ENCODE measurements around the gene SERPINB3. TPM values are rescaled to one million over a fixed set of nuclear protein-coding genes. Genes with fewer than 3 reads are reported as not detected.
"Not testable (repeated sequence)": the region's sequence is repeated elsewhere in the genome, so short reads cannot be mapped to it uniquely, and the experiment has no call there.

SERPINB3 gene
- total RNA-seq, 1 experiment from 2014 or later = not detected

DNA sequence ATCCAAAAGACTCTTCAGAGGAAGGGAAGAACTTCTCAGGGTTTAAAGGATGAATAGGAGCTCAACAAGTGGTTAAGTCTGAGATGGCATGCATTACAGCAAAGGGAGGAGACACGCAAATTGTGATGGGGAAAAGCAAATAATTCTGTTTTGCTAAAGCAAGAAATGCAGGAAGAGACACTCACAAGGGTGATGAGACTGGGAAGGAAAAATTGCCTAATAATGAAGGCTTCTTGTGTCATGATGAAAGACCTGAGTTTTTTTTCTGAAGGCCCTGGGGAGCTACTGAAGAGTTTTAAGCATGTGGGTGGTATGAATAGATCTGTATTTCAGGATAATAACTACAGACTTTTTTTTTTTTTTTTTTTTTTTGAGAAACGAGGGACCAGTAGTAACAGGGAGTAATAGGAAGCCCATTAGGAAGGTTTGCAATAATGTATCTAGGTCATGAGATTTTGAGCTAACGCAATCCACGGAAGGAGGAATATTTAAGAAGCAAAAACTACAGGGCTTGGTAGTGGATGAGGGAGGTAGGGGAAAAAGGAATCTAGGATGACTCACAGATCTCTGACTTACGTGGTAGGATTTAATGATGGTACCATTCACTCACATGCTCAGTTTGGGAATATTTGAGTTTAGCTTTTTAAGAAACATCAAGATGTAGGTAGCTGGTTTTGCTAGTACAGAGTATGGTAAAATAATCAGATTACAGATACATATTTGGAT lies 16.0 kb upstream of the SERPINB3 start:
- 0 out of 2 replicates have a peak, but pooled peaks cover 4% of the 10 kb centered on the region for H3K9me3 ChIP-seq (ENCODE audit: insufficient read depth, low read depth)
- no peak overlapping the region for H3K4me2 ChIP-seq
- no TSS peak for BruUV-seq (replicated peaks)
- H3K27ac ChIP-seq = no peak overlapping the region
- no peak overlapping the region for H3K4me3 ChIP-seq
- no peak for DNase-seq
- intact Hi-C loops (cut with micrococcal nuclease; ENCODE audit: unreplicated experiment) = loop anchor here (2.0 kb wide), 1 partner anchor 167 kb away; no protein-coding TSS in a partner anchor
- no peaks in the 10 kb centered on the region for H3K27me3 ChIP-seq (ENCODE audit: insufficient read depth, low read depth)
- ChIA-PET POLR2A (ENCODE audit: unreplicated experiment) (no interaction called here), CTCF (no interaction called here)
- TF ChIP-seq EZH2 (IDR thresholded peaks at IDR 0.05; ENCODE audit: low read depth) = no peak
- TF ChIP-seq CTCF (conservative IDR thresholded peaks at IDR 0.05) = no peak
- H3K9me2 ChIP-seq (ENCODE audit: insufficient read depth) = no peaks in the 10 kb centered on the region
- no peaks in the 10 kb centered on the region for H3K36me3 ChIP-seq (ENCODE audit: low read depth)
- no peaks in the 10 kb centered on the region for H3K79me2 ChIP-seq (ENCODE audit: low read depth)
- H3K4me1 ChIP-seq (replicated peaks; ENCODE audit: insufficient read depth) = peaks cover 15% of the 10 kb centered on the region
- peaks cover 7% of the 10 kb centered on the region; the same call in 1 of the 2 replicates for H3F3A ChIP-seq (ENCODE audit: insufficient read depth, low read depth)
- no peaks in the 10 kb centered on the region for H4K20me1 ChIP-seq (ENCODE audit: insufficient read depth)
- H2AFZ ChIP-seq = no peak overlapping the region

DNA sequence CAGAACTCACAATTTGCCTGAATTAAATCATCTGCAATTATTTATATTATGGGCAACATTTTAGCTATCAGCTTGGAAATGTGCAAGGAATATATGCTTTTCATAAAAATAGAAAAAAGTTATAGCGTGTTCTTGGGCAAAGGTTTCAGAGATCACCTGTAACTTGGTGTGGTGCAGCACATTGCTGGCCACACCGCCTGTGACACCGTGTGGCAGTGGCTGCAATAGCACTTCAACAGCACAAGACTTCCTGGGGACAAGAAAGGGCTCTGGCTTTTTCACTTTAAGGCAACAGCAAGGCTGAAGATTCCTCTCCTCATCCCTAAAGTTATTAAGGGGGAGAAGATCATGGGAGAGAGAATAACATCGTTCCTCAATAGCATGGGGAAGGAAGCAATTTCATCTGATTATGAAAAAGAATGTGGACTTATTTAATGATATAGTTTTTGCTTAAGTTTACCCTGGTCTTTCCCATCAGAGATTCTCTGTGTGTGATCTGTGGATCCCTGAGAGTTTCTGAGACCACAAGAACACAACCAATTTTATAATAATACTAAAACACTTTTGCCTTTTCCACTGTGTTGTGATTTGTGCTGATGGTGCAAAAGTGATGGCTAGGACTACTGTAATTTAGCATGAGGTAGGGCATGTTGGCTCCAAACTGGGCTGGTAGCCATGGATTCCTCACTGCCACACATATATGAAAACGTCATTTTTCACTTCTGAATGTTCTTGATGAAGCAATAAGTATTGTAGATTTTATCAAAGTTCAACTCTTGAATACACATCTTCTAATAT lies 15.0 kb upstream of the SERPINB3 start:
- CTCF ChIA-PET = no interaction called here
- Histone ChIP-seq H3K27ac (no peak overlapping the region), H3K9me2 (ENCODE audit: insufficient read depth) (no peaks in the 10 kb centered on the region), H2AFZ (no peak overlapping the region), H4K20me1 (ENCODE audit: insufficient read depth) (no peaks in the 10 kb centered on the region), H3K4me1 (replicated peaks; ENCODE audit: insufficient read depth) (peaks cover 6% of the 10 kb centered on the region), H3K4me2 (no peak overlapping the region), H3K4me3 (no peak overlapping the region), H3F3A (ENCODE audit: insufficient read depth, low read depth) (peaks cover 2% of the 10 kb centered on the region; the same call in 1 of the 2 replicates), H3K27me3 (ENCODE audit: insufficient read depth, low read depth) (no peaks in the 10 kb centered on the region), H3K36me3 (ENCODE audit: low read depth) (no peaks in the 10 kb centered on the region), H3K79me2 (ENCODE audit: low read depth) (no peaks in the 10 kb centered on the region), H3K9me3 (ENCODE audit: insufficient read depth, low read depth) (0 out of 2 replicates have a peak, but pooled peaks cover 3% of the 10 kb centered on the region)
- peak in 1 of 2 experiments; percentile 16 for DNase-seq
- POLR2A ChIA-PET (ENCODE audit: unreplicated experiment) = no interaction called here
- intact Hi-C loops (cut with micrococcal nuclease; ENCODE audit: unreplicated experiment) = loop anchor here (1.0 to 2.0 kb wide), 2 partner anchors 158 to 168 kb away; no protein-coding TSS in a partner anchor
- TF ChIP-seq EZH2 (IDR thresholded peaks at IDR 0.05; ENCODE audit: low read depth) (no peak), CTCF (conservative IDR thresholded peaks at IDR 0.05) (peak; percentile 60)
- no TSS peak for BruUV-seq (replicated peaks)

GRCh38 chr18:63664571-63664970 lies 2.9 kb upstream of the SERPINB3 start:
- intact Hi-C loops (cut with micrococcal nuclease; ENCODE audit: unreplicated experiment) = no loop called here
- POLR2A ChIA-PET (ENCODE audit: unreplicated experiment) = interaction anchor here (0.7 kb wide), 1 partner anchor 175 kb away, joined by 4 read pairs; no protein-coding TSS in a partner anchor
- TF ChIP-seq EZH2 (IDR thresholded peaks at IDR 0.05; ENCODE audit: low read depth) (no peak), CTCF (conservative IDR thresholded peaks at IDR 0.05) (no peak)
- Histone ChIP-seq H3K79me2 (ENCODE audit: low read depth) (no peaks in the 10 kb centered on the region), H3F3A (ENCODE audit: insufficient read depth, low read depth) (no peaks in the 10 kb centered on the region), H3K4me1 (replicated peaks; ENCODE audit: insufficient read depth) (peaks cover 4% of the 10 kb centered on the region; the same call in 1 of the 2 replicates), H3K36me3 (ENCODE audit: low read depth) (no peaks in the 10 kb centered on the region), H3K4me3 (no peak overlapping the region), H2AFZ (no peak overlapping the region), H3K27ac (no peak overlapping the region), H3K4me2 (no peak overlapping the region), H3K9me2 (ENCODE audit: insufficient read depth) (no peaks in the 10 kb centered on the region), H3K9me3 (ENCODE audit: insufficient read depth, low read depth) (no peaks in the 10 kb centered on the region), H3K27me3 (ENCODE audit: insufficient read depth, low read depth) (no peaks in the 10 kb centered on the region), H4K20me1 (ENCODE audit: insufficient read depth) (no peaks in the 10 kb centered on the region)
- CTCF ChIA-PET = no interaction called here
- no TSS peak for BruUV-seq (replicated peaks)
- DNase-seq = no peak

DNA sequence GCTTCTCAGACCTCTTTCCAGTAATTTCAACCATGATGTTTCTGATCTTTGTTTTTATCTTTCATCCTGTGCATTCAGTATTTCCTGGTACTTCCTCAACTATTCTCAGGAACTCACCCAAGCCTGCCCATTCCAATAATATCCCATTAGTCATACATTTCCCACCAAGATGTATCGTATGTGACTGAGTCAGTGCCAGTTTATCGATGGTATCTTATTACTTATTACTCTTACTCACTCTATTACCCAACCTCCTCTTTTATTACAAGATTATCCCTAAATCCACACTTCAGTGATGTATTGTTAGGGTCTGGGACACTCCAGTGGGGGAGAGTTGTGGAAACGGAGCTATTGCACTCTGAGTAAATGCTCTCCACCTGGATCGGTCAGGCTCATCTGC lies 2.8 kb downstream of the SERPINB3 start:
- H3K9me3 ChIP-seq (ENCODE audit: insufficient read depth, low read depth); POLR2A ChIA-PET (ENCODE audit: unreplicated experiment); H3K4me3 ChIP-seq; CTCF ChIA-PET; H3K79me2 ChIP-seq (ENCODE audit: low read depth); H3K36me3 ChIP-seq (ENCODE audit: low read depth); H3K4me2 ChIP-seq; H2AFZ ChIP-seq; H3K9me2 ChIP-seq (ENCODE audit: insufficient read depth); BruUV-seq (replicated peaks); H3K27me3 ChIP-seq (ENCODE audit: insufficient read depth, low read depth); H4K20me1 ChIP-seq (ENCODE audit: insufficient read depth); H3F3A ChIP-seq (ENCODE audit: insufficient read depth, low read depth); intact Hi-C loops (cut with micrococcal nuclease; ENCODE audit: unreplicated experiment): not testable (repeated sequence)
- DNase-seq = peak in 1 of 2 experiments; percentile 46
- Histone ChIP-seq H3K27ac (peak overlapping the region; percentile 19; the same call in 1 of the 2 replicates), H3K4me1 (replicated peaks; ENCODE audit: insufficient read depth) (peaks cover 14% of the 10 kb centered on the region; the same call in 1 of the 2 replicates)

- intact Hi-C loops (cut with micrococcal nuclease; ENCODE audit: unreplicated experiment); H3K36me3 ChIP-seq (ENCODE audit: low read depth); H4K20me1 ChIP-seq (ENCODE audit: insufficient read depth); H3K9me2 ChIP-seq (ENCODE audit: insufficient read depth); H3K4me1 ChIP-seq (replicated peaks; ENCODE audit: insufficient read depth); POLR2A ChIA-PET (ENCODE audit: unreplicated experiment); H3F3A ChIP-seq (ENCODE audit: insufficient read depth, low read depth); BruUV-seq (replicated peaks); DNase-seq; H3K9me3 ChIP-seq (ENCODE audit: insufficient read depth, low read depth); H3K27me3 ChIP-seq (ENCODE audit: insufficient read depth, low read depth); H3K4me3 ChIP-seq; CTCF ChIA-PET; H3K27ac ChIP-seq; H3K4me2 ChIP-seq; H2AFZ ChIP-seq; H3K79me2 ChIP-seq (ENCODE audit: low read depth): not testable (repeated sequence)
These were observed 11.4 kb downstream of the SERPINB3 start for GRCh38 chr18:63650271-63650670.
